Adrenal gland (tissue), 12 donors: ENCODE results near the gene CIART. TPM values are rescaled to one million over a fixed set of nuclear protein-coding genes. Genes with fewer than 3 reads are reported as not detected.
A peak's percentile ranks its signal among the peaks of the same experiment; 100 is the strongest.

Experiments used
- DNase-seq, 7 donors: peaks; one replicate each; pipeline ENCODE4 v3.0.0-alpha.2; 2019 to 2020
- H3K27ac ChIP-seq, 5 donors: fragments of 200-600 bp; sonication (generic) in 4 of 5; 1 replicate in 3 of 5; 2 replicates in 2 of 5; pipeline versions ENCODE4 v1.5.1 to v1.8.0; 2016 to 2020; ENCODE audit warnings: mild to moderate bottlenecking in 1 of 5
- H3K27me3 ChIP-seq: fragments of 200-600 bp; 2 replicates; pipeline ENCODE4 v1.8.0; 2021
- H3K36me3 ChIP-seq, 2 donors: fragments of 200-600 bp; replicated peaks in 1 of 2; 1 replicate in 1 of 2; 2 replicates in 1 of 2; pipeline versions ENCODE4 v1.5.1 to v1.8.0; 2018 to 2022
- H3K4me1 ChIP-seq, 2 donors: fragments of 200-600 bp; replicated peaks in 1 of 2; 1 replicate in 1 of 2; 2 replicates in 1 of 2; pipeline versions ENCODE4 v1.5.1 to v1.8.0; 2018 to 2021
- H3K4me3 ChIP-seq, 4 donors: fragments of 200-600 bp; sonication (generic) in 3 of 4; one replicate each; pipeline ENCODE4 v1.5.1; 2016 to 2018
- H3K9me3 ChIP-seq, 3 donors: fragments of 200-600 bp; sonication (generic) in 1 of 3; replicated peaks in 1 of 3; 1 replicate in 2 of 3; 2 replicates in 1 of 3; pipeline versions ENCODE4 v1.5.1 to v1.8.0; 2016 to 2021
- POLR2A ChIP-seq, 2 donors: fragments of 450-650 bp; IDR thresholded peaks; one replicate each; pipeline ENCODE4 v1.6.1; 2017; ENCODE audit warnings: antibody characterized with exemption in 2 of 2, mild to moderate bottlenecking in 2 of 2, moderate library complexity in 1 of 2
- WGBS, 4 donors: extraction: QIAGEN DNeasy Blood & Tissue Kit in 2 of 4; methylation state at CpG; one replicate each; pipeline versions ENCODE4 v1.1.5 to v1.1.7; 2013 to 2017; 5-methylcytosine and 5-hydroxymethylcytosine counted together
- intact Hi-C, 2 donors: fragments of 100-400 bp; cut with DNase I; formaldehyde crosslinking; loops; one replicate each; pipeline versions ENCODE4 v1.14.1 to v1.15.0; 2022 to 2023
- polyA plus RNA-seq, 3 donors: library from polyadenylated mRNA; stranded (reverse); fragments of 200-250 nt in 2 of 3; fragments of 350-450 nt in 1 of 3; fragmentation: Illumina TruSeq in 1 of 3; extraction: RNeasy Lipid Tissue Mini Kit (QIAGEN cat#74804) in 1 of 3; gene quantifications; one replicate each; pipeline ENCODE4 v1.2.3, GENCODE V29; 2013 to 2014
- total RNA-seq, 9 donors: library from RNA; depleted of rRNA in 4 of 9; stranded (reverse); fragments of >200 nt in 4 of 9; fragments of 120-200 nt in 1 of 9; fragmentation: NEBNext Ultra II Directional in 1 of 9; extraction: Animal tissue kit (Norgen Biotek cat#: 25700) in 1 of 9; gene quantifications; one replicate each; pipeline versions ENCODE4 v1.1.0 to v1.2.4, GENCODE V29; 2013 to 2023
- TF ChIP-seq, protein P1 (sequence below), 6 experiments: fragments of 450-650 bp in 4 of 6; fragments of 200-600 bp in 2 of 6; sonication (generic) in 1 of 6; IDR thresholded peaks; 1 replicate in 5 of 6; 2 replicates in 1 of 6; pipeline versions ENCODE4 v1.5.1 to v1.8.0; 2016 to 2021; ENCODE audit warnings: antibody characterized with exemption in 6 of 6, mild to moderate bottlenecking in 2 of 6, moderate library complexity in 1 of 6
- donor health status: healthy with polysubstance abuse.
- donor health status: Bipolar disorder and iron deficiency.
- donor health status: DM: yes; HTN: yes; CAD: no.
- donor health status: DM: no; HTN: no; CAD: no.
- donor health status: DM: no; HTN: no; CAD: no.
- donor health status: DM: yes; HTN: yes; CAD: no.

CIART gene
- total and polyA plus RNA-seq, 12 donors: 4.4 to 24.6 (median 9.2) TPM

DNA sequence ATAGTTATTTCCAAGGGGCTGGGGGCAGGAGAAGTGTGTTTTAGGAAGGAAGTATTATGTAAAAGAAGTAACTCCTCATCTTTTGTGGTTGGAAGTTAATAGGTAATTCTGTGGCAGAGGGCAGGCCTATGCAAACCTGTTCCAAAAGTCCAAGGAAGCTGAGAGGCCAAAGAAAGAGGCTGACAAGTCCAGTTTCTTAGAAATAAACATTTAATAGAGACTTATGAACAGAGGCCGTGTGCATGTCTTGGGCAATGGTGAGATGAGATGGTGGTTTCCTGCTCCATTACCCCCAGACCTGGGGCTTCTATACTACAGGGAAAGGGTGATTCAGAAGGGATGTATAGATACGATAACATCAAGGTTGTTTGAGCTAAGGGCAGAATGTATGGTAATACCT, 32.4 kb upstream of the CIART start:
- H3K27me3 ChIP-seq: no peaks in the 10 kb centered on the region
- H3K27ac ChIP-seq: no peak overlapping the region
- H3K9me3 ChIP-seq: no peaks in the 10 kb centered on the region
- H3K4me3 ChIP-seq: no peak overlapping the region
- H3K4me1 ChIP-seq: no peaks in the 10 kb centered on the region
- TF ChIP-seq, protein P1, sequence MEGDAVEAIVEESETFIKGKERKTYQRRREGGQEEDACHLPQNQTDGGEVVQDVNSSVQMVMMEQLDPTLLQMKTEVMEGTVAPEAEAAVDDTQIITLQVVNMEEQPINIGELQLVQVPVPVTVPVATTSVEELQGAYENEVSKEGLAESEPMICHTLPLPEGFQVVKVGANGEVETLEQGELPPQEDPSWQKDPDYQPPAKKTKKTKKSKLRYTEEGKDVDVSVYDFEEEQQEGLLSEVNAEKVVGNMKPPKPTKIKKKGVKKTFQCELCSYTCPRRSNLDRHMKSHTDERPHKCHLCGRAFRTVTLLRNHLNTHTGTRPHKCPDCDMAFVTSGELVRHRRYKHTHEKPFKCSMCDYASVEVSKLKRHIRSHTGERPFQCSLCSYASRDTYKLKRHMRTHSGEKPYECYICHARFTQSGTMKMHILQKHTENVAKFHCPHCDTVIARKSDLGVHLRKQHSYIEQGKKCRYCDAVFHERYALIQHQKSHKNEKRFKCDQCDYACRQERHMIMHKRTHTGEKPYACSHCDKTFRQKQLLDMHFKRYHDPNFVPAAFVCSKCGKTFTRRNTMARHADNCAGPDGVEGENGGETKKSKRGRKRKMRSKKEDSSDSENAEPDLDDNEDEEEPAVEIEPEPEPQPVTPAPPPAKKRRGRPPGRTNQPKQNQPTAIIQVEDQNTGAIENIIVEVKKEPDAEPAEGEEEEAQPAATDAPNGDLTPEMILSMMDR (IDR thresholded peaks at IDR 0.05): no peak
- no peak for TF ChIP-seq POLR2A (IDR thresholded peaks at IDR 0.05)
- intact Hi-C loops: no loop called here
- H3K36me3 ChIP-seq: no peaks in the 10 kb centered on the region
- no peak for DNase-seq
- WGBS, 4 donors: 64 to 92% (median 80%) methylated on average over 2 of the region's 2 CpGs

DNA sequence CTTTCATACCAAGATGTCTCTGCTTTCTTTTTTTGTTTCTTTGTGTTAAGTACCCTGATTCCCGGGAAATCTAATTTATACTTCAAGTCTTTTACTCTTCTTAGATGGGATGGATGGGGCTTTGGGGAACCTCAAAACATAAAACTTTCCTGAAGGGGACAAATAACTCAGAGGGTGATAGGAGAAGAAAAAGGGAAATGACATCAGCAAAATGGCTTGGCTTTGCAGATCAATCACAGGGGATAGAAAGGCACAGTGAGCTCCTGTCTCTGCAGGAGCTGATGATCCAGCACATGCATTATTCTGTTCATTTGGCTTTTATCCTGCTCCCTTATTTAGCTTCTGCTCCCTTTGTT, 26.2 kb upstream of the CIART start:
- Histone ChIP-seq H3K4me1 (peaks cover 21 to 24% of the 10 kb centered on the region in 2 donors), H3K4me3 (peak overlapping the region in 1 of 4 donors; percentile 42), H3K27me3 (no peaks in the 10 kb centered on the region), H3K36me3 (no peaks in the 10 kb centered on the region), H3K27ac (peak overlapping the region; percentile 24 to 85 (median 77)), H3K9me3 (no peaks in the 10 kb centered on the region)
- intact Hi-C loops: no loop called here
- TF ChIP-seq, protein P1 (IDR thresholded peaks at IDR 0.05): no peak
- TF ChIP-seq POLR2A (IDR thresholded peaks at IDR 0.05): no peak
- WGBS, 4 donors: 0% methylated on average over 1 of the region's 1 CpG
- no peak for DNase-seq

DNA sequence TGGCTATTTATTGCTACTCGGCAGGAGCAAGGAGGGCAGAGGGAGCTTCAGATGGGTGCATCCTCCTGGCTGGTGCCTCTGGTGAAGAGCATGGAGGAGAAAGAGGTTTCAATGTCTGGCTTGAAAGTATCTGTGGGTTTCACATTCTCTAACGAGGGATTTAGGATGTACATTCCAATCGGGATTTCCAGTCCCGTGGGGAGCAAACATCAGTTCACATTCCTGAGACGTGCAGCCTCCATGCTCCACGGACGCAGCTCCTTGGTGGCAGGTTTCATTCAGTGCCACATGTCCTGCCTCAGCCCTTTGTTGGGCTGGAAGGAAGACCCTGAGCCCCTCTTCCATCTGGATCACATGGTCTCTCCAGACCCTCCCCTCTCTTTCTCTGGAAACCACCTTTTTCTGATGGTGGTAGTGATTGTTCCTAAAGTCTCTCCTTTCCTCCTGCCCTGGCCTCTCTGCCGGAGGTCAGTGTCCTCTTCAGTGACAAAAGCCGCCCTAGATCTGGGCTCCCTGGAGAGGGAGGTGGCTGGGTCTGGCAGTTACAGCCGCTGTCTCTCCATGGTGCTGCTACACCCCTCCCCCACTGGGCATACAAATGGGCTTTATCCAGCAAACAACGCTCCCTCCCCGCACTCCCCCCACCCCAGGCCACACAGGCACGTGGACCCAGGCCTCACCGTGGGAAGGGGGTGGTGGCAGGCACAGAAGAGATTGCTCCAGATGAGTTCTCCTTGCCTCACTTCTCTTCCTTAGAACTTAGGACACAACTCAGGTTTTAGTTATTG, 25.6 kb upstream of the CIART start:
- 47 to 54% (median 48%) methylated on average over 13 to 14 of the region's 14 CpGs for WGBS, 4 donors
- H3K27me3 ChIP-seq: no peaks in the 10 kb centered on the region
- peak overlapping the region in 1 of 4 donors; percentile 42 for H3K4me3 ChIP-seq
- intact Hi-C loops: no loop called here
- TF ChIP-seq POLR2A (IDR thresholded peaks at IDR 0.05): no peak
- TF ChIP-seq, protein P1 (IDR thresholded peaks at IDR 0.05): no peak
- no peak for DNase-seq
- H3K4me1 ChIP-seq: peaks cover 21 to 24% of the 10 kb centered on the region in 2 donors
- no peaks in the 10 kb centered on the region for H3K36me3 ChIP-seq
- peak overlapping the region in 3 of 5 donors; percentile 60 to 85 (median 82) for H3K27ac ChIP-seq
- no peaks in the 10 kb centered on the region for H3K9me3 ChIP-seq

DNA sequence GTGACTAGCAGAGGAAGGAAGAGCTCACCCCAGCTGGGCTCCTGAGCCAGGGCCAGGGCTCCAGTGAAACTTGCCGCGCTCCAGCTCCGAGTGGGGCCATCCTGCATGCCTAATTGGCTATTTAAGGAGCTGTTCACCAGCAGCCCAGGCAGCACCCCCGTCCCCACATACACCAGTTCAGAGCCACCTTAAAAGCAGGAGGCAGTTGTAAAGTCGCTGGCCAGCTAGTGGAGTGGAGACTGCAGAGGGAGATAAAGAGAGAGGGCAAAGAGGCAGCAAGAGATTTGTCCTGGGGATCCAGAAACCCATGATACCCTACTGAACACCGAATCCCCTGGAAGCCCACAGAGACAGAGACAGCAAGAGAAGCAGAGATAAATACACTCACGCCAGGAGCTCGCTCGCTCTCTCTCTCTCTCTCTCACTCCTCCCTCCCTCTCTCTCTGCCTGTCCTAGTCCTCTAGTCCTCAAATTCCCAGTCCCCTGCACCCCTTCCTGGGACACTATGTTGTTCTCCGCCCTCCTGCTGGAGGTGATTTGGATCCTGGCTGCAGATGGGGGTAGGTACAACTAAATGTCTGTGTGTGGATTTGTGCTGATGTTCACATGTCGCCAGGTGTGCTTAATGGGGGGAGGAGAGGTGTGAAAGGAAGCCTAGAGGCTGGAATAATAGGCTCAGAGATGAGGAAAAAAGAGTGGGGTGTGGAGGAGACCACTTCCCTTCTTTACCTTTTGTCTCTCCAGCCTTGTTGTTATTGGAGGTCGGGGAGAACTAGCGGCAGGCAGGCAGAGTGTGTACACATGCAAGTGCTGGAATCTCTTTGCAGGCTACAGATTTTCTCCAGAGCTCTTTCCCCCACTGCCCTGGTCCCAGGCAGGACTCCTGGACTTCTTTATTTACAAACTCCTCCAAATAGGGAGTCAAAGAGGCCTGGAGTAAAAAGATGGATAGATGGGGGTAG, 24.4 kb upstream of the CIART start, which contains the start of gene CA14:
CA14 (plus strand) TSS at position 151 of the 962 bp plus-strand sequence; CDS start at position 506, 355 bp downstream.
- no peak for TF ChIP-seq POLR2A (IDR thresholded peaks at IDR 0.05)
- TF ChIP-seq, protein P1 (IDR thresholded peaks at IDR 0.05): no peak
- no peaks in the 10 kb centered on the region for H3K27me3 ChIP-seq
- H3K9me3 ChIP-seq: no peaks in the 10 kb centered on the region
- H3K4me3 ChIP-seq: no peak within 1 kb of the TSS
- no peak for DNase-seq
- 64 to 77% (median 74%) methylated on average over 10 to 13 of the region's 13 CpGs for WGBS, 4 donors
- intact Hi-C loops: no loop called here
- peaks cover 21 to 24% of the 10 kb centered on the region in 2 donors for H3K4me1 ChIP-seq
- peak within 1 kb of the TSS in 3 of 5 donors; percentile 60 to 85 (median 82) for H3K27ac ChIP-seq
- H3K36me3 ChIP-seq: no peaks in the 10 kb centered on the region
